ELF-1 (cell line): ENCODE results near the gene TRIP11.

ENCODE experiments used
- DNase-seq: peaks from one replicate; pipeline ENCODE4 v3.0.0-alpha.2; 2016; ENCODE audit warnings: low read depth, low spot score

The TRIP11 gene

GRCh38 chr14:91955168-91955567, 84.7 kb downstream of the TRIP11 start:
- DNase-seq, result no peak

- DNase-seq, result no peak
Observed at GRCh38 chr14:91953170-91953985, 86.5 kb downstream of the TRIP11 start.

- DNase-seq, result no peak
Observed at GRCh38 chr14:91947475-91948184, 92.2 kb downstream of the TRIP11 start, which contains the start of gene FBLN5. Gene FBLN5 (minus strand): TSS chr14:91947694. CDS start chr14:91947229, 465 bp downstream.

GRCh38 chr14:91946622-91947474, 93.0 kb downstream of the TRIP11 start:
- peak; percentile 34 for DNase-seq

GRCh38 chr14:91945751-91946621, 93.9 kb downstream of the TRIP11 start:
- no peak for DNase-seq

GRCh38 chr14:91942946-91943345, 96.9 kb downstream of the TRIP11 start:
- no peak for DNase-seq

- no peak for DNase-seq
Observed at GRCh38 chr14:91942128-91942527, 97.7 kb downstream of the TRIP11 start.

- no peak for DNase-seq
Observed at GRCh38 chr14:91940209-91940608, 99.7 kb downstream of the TRIP11 start.

GRCh38 chr14:91935586-91935985, 104.3 kb downstream of the TRIP11 start:
- DNase-seq, result no peak

- no peak for DNase-seq
Observed at GRCh38 chr14:91934554-91935285, 105.1 kb downstream of the TRIP11 start.

- no peak for DNase-seq
Observed at GRCh38 chr14:91931478-91932088, 108.3 kb downstream of the TRIP11 start.

GRCh38 chr14:91929700-91930099, 110.2 kb downstream of the TRIP11 start:
- no peak for DNase-seq

GRCh38 chr14:91927800-91928199, 112.1 kb downstream of the TRIP11 start:
- DNase-seq, result no peak

GRCh38 chr14:91927191-91927590, 112.7 kb downstream of the TRIP11 start:
- no peak for DNase-seq

- no peak for DNase-seq
Observed at GRCh38 chr14:91926131-91926890, 113.5 kb downstream of the TRIP11 start.

GRCh38 chr14:91925727-91926121, 114.1 kb downstream of the TRIP11 start:
- DNase-seq, result no peak

- no peak for DNase-seq
Observed at GRCh38 chr14:91925001-91925726, 114.7 kb downstream of the TRIP11 start.

- no peak for DNase-seq
Observed at GRCh38 chr14:91920526-91920925, 119.3 kb downstream of the TRIP11 start.
